Epithelial cell of proximal tubule (primary cell): Measurements from ENCODE around the gene ZNF205. TPM values are rescaled to one million over a fixed set of nuclear protein-coding genes. Genes with fewer than 3 reads are reported as not detected.

Experiments used
- DNase-seq: peaks from one replicate; pipeline ENCODE4 v3.0.0-alpha.2; 2011; ENCODE audit warnings: low read depth
- H3K4me3 ChIP-seq: 2 replicates; pipeline ENCODE4 v1.5.1; 2011; ENCODE audit warnings: low read depth, mild to moderate bottlenecking, low read length
- CTCF ChIP-seq: conservative IDR thresholded peaks from 2 replicates; pipeline ENCODE4 v1.5.1; 2012; ENCODE audit warnings: low read depth, mild to moderate bottlenecking, low read length
- total RNA-seq: library from RNA; depleted of rRNA; stranded (reverse); fragments of >200 nt; gene quantifications from 2 replicates; pipeline ENCODE4 v1.2.3, GENCODE V29; 2015

Gene ZNF205
- total RNA-seq, 1 donor from 2014 or later: 15.8 TPM

- DNase-seq: no peak
- H3K4me3 ChIP-seq: no peak overlapping the region
- no peak for TF ChIP-seq CTCF
These were observed 32.1 kb downstream of the ZNF205 start for GRCh38 chr16:3144321-3144983.

GRCh38 chr16:3145151-3145550 lies 32.8 kb downstream of the ZNF205 start:
- TF ChIP-seq CTCF: no peak
- no peak overlapping the region for H3K4me3 ChIP-seq
- DNase-seq: no peak

- H3K4me3 ChIP-seq: no peak overlapping the region
- no peak for TF ChIP-seq CTCF
- DNase-seq: no peak
These were observed 33.3 kb downstream of the ZNF205 start for GRCh38 chr16:3145660-3146059.

GRCh38 chr16:3147046-3147756 lies 34.8 kb downstream of the ZNF205 start:
- DNase-seq: no peak
- no peak for TF ChIP-seq CTCF
- no peak overlapping the region for H3K4me3 ChIP-seq

GRCh38 chr16:3147757-3148104 lies 35.3 kb downstream of the ZNF205 start:
- TF ChIP-seq CTCF: no peak
- H3K4me3 ChIP-seq: no peak overlapping the region
- no peak for DNase-seq

- no peak for DNase-seq
- no peak overlapping the region for H3K4me3 ChIP-seq
- no peak for TF ChIP-seq CTCF
These were observed 36.1 kb downstream of the ZNF205 start for GRCh38 chr16:3148256-3149192.
